IMR-90 (cell line): ENCODE measurements around the gene PLXDC1. TPM values are rescaled to one million over a fixed set of nuclear protein-coding genes. Genes with fewer than 3 reads are reported as not detected.

Source experiments
- ATAC-seq: fragments of 200-7000 bp; cut with Tn5 transposase; 2 replicates; pipeline ENCODE4 v1.9.1; 2020; ENCODE audit warnings: low read depth, mild to moderate bottlenecking, moderate library complexity
- BruUV-seq: library from RNA; stranded (reverse); fragments of 400-500 nt; replicated peaks from 2 replicates; lab custom pipeline; 2021; lab: Mats Ljungman, UMichigan
- CTCF ChIA-PET: fragments of 300-600 bp; formaldehyde crosslinking; extraction: SDS; loops from one replicate; lab custom pipeline; 2021; ENCODE audit warnings: antibody characterized with exemption; lab: Yijun Ruan, JAX
- POLR2A ChIA-PET: fragments of 300-600 bp; sonication (Branson Sonifier 250); formaldehyde crosslinking; loops from one replicate; lab custom pipeline; 2022; ENCODE audit warnings: antibody characterized with exemption; ENCODE audit not compliant: unreplicated experiment; lab: Charles Lee
- DNase-seq: peaks from one replicate; pipeline ENCODE4 v3.0.0; 2013
- H2AFZ ChIP-seq: replicated peaks from 2 replicates; pipeline ENCODE3; 2013; ENCODE audit warnings: low read length, mild to moderate bottlenecking; ENCODE audit not compliant: poor library complexity
- H2AK5ac ChIP-seq: 2 replicates; pipeline ENCODE4 v1.6.1; 2013; ENCODE audit warnings: low read depth, low read length, inconsistent platforms
- H2AK9ac ChIP-seq: replicated peaks from 2 replicates; pipeline ENCODE3; 2013; ENCODE audit warnings: mild to moderate bottlenecking, low read depth, low read length, moderate library complexity; ENCODE audit not compliant: poor library complexity
- H2BK120ac ChIP-seq: 2 replicates; pipeline ENCODE4 v1.6.1; 2013; ENCODE audit warnings: low read depth, low read length, inconsistent platforms
- H2BK15ac ChIP-seq: 3 replicates; pipeline ENCODE4 v1.6.1; 2013; ENCODE audit warnings: low read depth, low read length, inconsistent platforms
- H2BK20ac ChIP-seq: 2 replicates; pipeline ENCODE4 v1.6.1; 2013; ENCODE audit warnings: low read depth, mild to moderate bottlenecking, inconsistent platforms, low read length, moderate library complexity
- H2BK5ac ChIP-seq: 2 replicates; pipeline ENCODE4 v1.6.1; 2013; ENCODE audit warnings: mild to moderate bottlenecking, low read depth, low read length, inconsistent platforms; ENCODE audit not compliant: poor library complexity, severe bottlenecking
- H3K14ac ChIP-seq: replicated peaks from 2 replicates; pipeline ENCODE4 v1.6.1; 2013; ENCODE audit warnings: low read depth, low read length, inconsistent platforms
- H3K18ac ChIP-seq: 2 replicates; pipeline ENCODE4 v1.6.1; 2013; ENCODE audit warnings: low read depth, low read length, control low read depth
- H3K23ac ChIP-seq: 2 replicates; pipeline ENCODE4 v1.6.1; 2013; ENCODE audit warnings: low read depth, low read length, inconsistent platforms
- H3K27ac ChIP-seq: 2 replicates; pipeline ENCODE4 v1.5.1; 2013; ENCODE audit warnings: mild to moderate bottlenecking, control low read depth, low read length; ENCODE audit not compliant: insufficient read depth
- H3K27me3 ChIP-seq: 2 replicates; pipeline ENCODE4 v1.6.1; 2013; ENCODE audit warnings: low read length; ENCODE audit not compliant: control insufficient read depth, insufficient read depth
- H3K36me3 ChIP-seq: 2 replicates; pipeline ENCODE4 v1.6.1; 2013; ENCODE audit warnings: low read length, mixed read lengths; ENCODE audit not compliant: control insufficient read depth, insufficient read depth
- H3K4ac ChIP-seq: 2 replicates; pipeline ENCODE4 v1.6.1; 2013; ENCODE audit warnings: low read depth, low read length, inconsistent platforms
- H3K4me1 ChIP-seq: 2 replicates; pipeline ENCODE4 v1.6.1; 2013; ENCODE audit warnings: low read length, mixed read lengths; ENCODE audit not compliant: control insufficient read depth, insufficient read depth
- H3K4me2 ChIP-seq: 2 replicates; pipeline ENCODE4 v1.6.1; 2013; ENCODE audit warnings: low read depth, mild to moderate bottlenecking, control low read depth, low read length, moderate library complexity
- H3K4me3 ChIP-seq: 2 replicates; pipeline ENCODE4 v1.5.1; 2013; ENCODE audit warnings: low read depth, mild to moderate bottlenecking, control low read depth, low read length, moderate library complexity; ENCODE audit not compliant: insufficient read depth
- H3K56ac ChIP-seq: 2 replicates; pipeline ENCODE4 v1.6.1; 2013; ENCODE audit warnings: low read length, inconsistent platforms; ENCODE audit not compliant: insufficient read depth; ENCODE audit errors: extremely low read depth
- H3K79me1 ChIP-seq, 2 experiments: 2 replicates each; pipeline ENCODE4 v1.6.1; 2013; ENCODE audit warnings: low read length in 2 of 2, inconsistent platforms in 1 of 2, low read depth in 1 of 2
- H3K9ac ChIP-seq: 2 replicates; pipeline ENCODE4 v1.6.1; 2013; ENCODE audit warnings: low read depth, low read length, control low read depth
- H3K9me1 ChIP-seq: 2 replicates; pipeline ENCODE4 v1.6.1; 2013; ENCODE audit warnings: low read length, inconsistent platforms; ENCODE audit not compliant: insufficient read depth
- H3K9me3 ChIP-seq: 2 replicates; pipeline ENCODE4 v1.6.1; 2013; ENCODE audit warnings: low read length; ENCODE audit not compliant: control insufficient read depth, insufficient read depth
- H4K20me1 ChIP-seq: 2 replicates; pipeline ENCODE4 v1.6.1; 2013; ENCODE audit warnings: low read length, inconsistent platforms; ENCODE audit not compliant: insufficient read depth
- H4K5ac ChIP-seq: 2 replicates; pipeline ENCODE4 v1.6.1; 2013; ENCODE audit warnings: mild to moderate bottlenecking, low read depth, low read length, control low read depth
- H4K8ac ChIP-seq, 2 experiments: 2 replicates each; pipeline ENCODE4 v1.6.1; 2013; ENCODE audit warnings: low read depth in 2 of 2, low read length in 2 of 2, control low read depth in 1 of 2, inconsistent platforms in 1 of 2
- H4K91ac ChIP-seq: 2 replicates; pipeline ENCODE4 v1.6.1; 2013; ENCODE audit warnings: low read depth, low read length, inconsistent platforms; ENCODE audit not compliant: insufficient read depth
- FOS ChIP-seq: fragments of 150-350 bp; IDR thresholded peaks from 2 replicates; pipeline ENCODE4 v1.6.1; 2016; ENCODE audit warnings: low read depth, low read length
- WGBS, 2 experiments: methylation state at CpG; one replicate each; pipeline versions ENCODE4 v1.1.5 to v1.1.7; 2013; ENCODE audit warnings: missing lambda C conversion rate in 2 of 2; ENCODE audit not compliant: insufficient read length in 1 of 2; ENCODE audit errors: extremely low coverage in 2 of 2; 5-methylcytosine and 5-hydroxymethylcytosine counted together
- dilution Hi-C: fragments of 300-500 bp; cut with HindIII; formaldehyde crosslinking; loops from one replicate; pipeline ENCODE4 v1.14.3; 2018; ENCODE audit warnings: low sequenced_read_pairs; ENCODE audit not compliant: unreplicated experiment
- in situ Hi-C: fragments of 300-500 bp; cut with MboI; formaldehyde crosslinking; loops from 3 replicates; pipeline ENCODE4 v1.14.3; 2019; ENCODE audit warnings: low sequenced_read_pairs, inconsistent platforms, mixed read lengths
- intact Hi-C: fragments of 100-400 bp; cut with micrococcal nuclease; formaldehyde crosslinking; loops from 2 replicates; pipeline ENCODE4 v1.10.0; 2022
- polyA plus RNA-seq, 3 experiments: library from polyadenylated mRNA; depleted of rRNA; stranded (reverse); fragments of >200 nt; gene quantifications; 2 replicates each; pipeline ENCODE4 v1.2.3, GENCODE V29; 2012; ENCODE audit warnings: low replicate concordance in 1 of 3
- total RNA-seq: library from RNA; depleted of rRNA; stranded (reverse); fragments of >200 nt; gene quantifications from 2 replicates; pipeline ENCODE4 v1.2.3, GENCODE V29; 2012
- TF ChIP-seq, protein P1 (sequence below): fragments of 150-350 bp; IDR thresholded peaks from 2 replicates; pipeline ENCODE4 v1.6.1; 2017; ENCODE audit warnings: mild to moderate bottlenecking, antibody characterized with exemption, low read length, low read depth
- TF ChIP-seq, protein P2 (sequence below): conservative IDR thresholded peaks from 2 replicates; pipeline ENCODE4 v1.5.1; 2012; ENCODE audit warnings: mild to moderate bottlenecking, low read depth, low read length, improper control_type of control experiment

Gene PLXDC1
- total and polyA plus RNA-seq, 2 of the 4 experiments (the other 2 are of a cell fraction): under 0.01 to 0.50 TPM

DNA sequence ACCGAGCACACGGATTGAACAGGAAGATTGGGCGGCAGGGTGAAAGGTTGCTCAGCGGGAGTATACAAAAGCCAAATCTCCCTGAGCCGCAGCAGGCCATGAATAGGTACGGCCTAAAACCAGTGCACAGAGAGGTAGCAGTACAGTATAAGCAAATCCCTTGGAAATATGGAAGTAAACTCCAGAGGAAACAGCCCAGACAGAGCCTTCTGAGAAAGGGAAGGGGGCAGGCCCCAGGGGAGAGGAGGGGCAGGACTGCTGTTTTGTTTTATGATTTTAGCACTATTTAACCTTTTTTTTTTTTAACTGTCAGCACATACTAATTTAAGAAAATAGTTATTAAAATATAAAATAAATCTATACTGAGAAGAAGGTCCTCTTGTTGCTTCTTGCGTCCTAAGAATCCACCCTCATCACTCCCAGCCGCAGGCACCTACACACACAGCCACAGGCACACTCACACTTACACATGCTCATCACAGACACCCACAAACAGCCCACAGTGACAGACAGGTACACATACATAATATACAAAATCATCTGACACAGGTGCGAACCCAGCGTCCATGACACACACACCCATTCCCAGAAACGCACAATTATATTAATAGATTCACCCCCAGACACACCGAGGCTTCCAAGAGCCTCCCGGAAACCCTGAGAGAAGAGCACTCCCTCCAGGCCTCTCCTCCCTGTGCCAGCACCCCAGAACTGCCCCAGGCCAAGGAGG, 12.8 kb downstream of the PLXDC1 start:
- intact Hi-C loops (loop anchor here (5.0 kb wide), 1 partner anchor 156 kb away; no protein-coding TSS in a partner anchor), dilution Hi-C loops (no loop called here), in situ Hi-C loops (no loop called here)
- H3K4me2 ChIP-seq: peak overlapping the region; percentile 19
- H3K56ac ChIP-seq: no peak overlapping the region
- H3K4me3 ChIP-seq: no peak overlapping the region
- peak overlapping the region; percentile 92 for H2BK120ac ChIP-seq
- no peaks in the 10 kb centered on the region for H3K9me3 ChIP-seq
- peaks cover 12% of the 10 kb centered on the region for H3K9me1 ChIP-seq
- peak overlapping the region; percentile 19; the same call in 1 of the 2 replicates for H3K27ac ChIP-seq
- H3K36me3 ChIP-seq: no peaks in the 10 kb centered on the region
- no TSS peak for BruUV-seq
- DNase-seq (no peak), ATAC-seq (peak; percentile 6; the same call in 1 of the 2 replicates)
- no peak overlapping the region for H3K9ac ChIP-seq
- peak overlapping the region; percentile 59 for H3K14ac ChIP-seq
- WGBS, 2 experiments: 79% methylated on average over 7 of the region's 13 CpGs; no CpG with 5 or more reads in 1 of the 2 experiments
- H3K27me3 ChIP-seq: no peaks in the 10 kb centered on the region
- peak overlapping the region; percentile 31 to 83; a peak in 3 of 4 replicates for H4K8ac ChIP-seq
- peak overlapping the region; percentile 83 for H4K91ac ChIP-seq
- H4K5ac ChIP-seq: peak overlapping the region; percentile 57
- H3K4ac ChIP-seq: peak overlapping the region; percentile 82
- H3K23ac ChIP-seq: peak overlapping the region; percentile 64; the same call in 1 of the 2 replicates
- peak overlapping the region; percentile 89 for H2AK5ac ChIP-seq
- TF ChIP-seq FOS: no peak
- TF ChIP-seq, protein P1, sequence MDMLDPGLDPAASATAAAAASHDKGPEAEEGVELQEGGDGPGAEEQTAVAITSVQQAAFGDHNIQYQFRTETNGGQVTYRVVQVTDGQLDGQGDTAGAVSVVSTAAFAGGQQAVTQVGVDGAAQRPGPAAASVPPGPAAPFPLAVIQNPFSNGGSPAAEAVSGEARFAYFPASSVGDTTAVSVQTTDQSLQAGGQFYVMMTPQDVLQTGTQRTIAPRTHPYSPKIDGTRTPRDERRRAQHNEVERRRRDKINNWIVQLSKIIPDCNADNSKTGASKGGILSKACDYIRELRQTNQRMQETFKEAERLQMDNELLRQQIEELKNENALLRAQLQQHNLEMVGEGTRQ: no peak
- TF ChIP-seq, protein P2, sequence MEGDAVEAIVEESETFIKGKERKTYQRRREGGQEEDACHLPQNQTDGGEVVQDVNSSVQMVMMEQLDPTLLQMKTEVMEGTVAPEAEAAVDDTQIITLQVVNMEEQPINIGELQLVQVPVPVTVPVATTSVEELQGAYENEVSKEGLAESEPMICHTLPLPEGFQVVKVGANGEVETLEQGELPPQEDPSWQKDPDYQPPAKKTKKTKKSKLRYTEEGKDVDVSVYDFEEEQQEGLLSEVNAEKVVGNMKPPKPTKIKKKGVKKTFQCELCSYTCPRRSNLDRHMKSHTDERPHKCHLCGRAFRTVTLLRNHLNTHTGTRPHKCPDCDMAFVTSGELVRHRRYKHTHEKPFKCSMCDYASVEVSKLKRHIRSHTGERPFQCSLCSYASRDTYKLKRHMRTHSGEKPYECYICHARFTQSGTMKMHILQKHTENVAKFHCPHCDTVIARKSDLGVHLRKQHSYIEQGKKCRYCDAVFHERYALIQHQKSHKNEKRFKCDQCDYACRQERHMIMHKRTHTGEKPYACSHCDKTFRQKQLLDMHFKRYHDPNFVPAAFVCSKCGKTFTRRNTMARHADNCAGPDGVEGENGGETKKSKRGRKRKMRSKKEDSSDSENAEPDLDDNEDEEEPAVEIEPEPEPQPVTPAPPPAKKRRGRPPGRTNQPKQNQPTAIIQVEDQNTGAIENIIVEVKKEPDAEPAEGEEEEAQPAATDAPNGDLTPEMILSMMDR: no peak
- peaks cover 15% of the 10 kb centered on the region for H3K4me1 ChIP-seq
- peak overlapping the region; percentile 55 for H2BK5ac ChIP-seq
- CTCF ChIA-PET: interaction anchor here (0.6 kb wide), 1 partner anchor 552 kb away, joined by 4 read pairs; no protein-coding TSS in a partner anchor
- H3K18ac ChIP-seq: peak overlapping the region; percentile 58; the same call in 1 of the 2 replicates
- H4K20me1 ChIP-seq: no peaks in the 10 kb centered on the region
- H2BK20ac ChIP-seq: peak overlapping the region; percentile 92
- POLR2A ChIA-PET: no interaction called here
- H3K79me1 ChIP-seq: no peaks in the 10 kb centered on the region
- peak overlapping the region; percentile 95; the same call in 2 of the 3 replicates for H2BK15ac ChIP-seq
- peak overlapping the region; percentile 81 for H2AFZ ChIP-seq
- H2AK9ac ChIP-seq: peak overlapping the region; percentile 52
